ENCODE results near the gene CENPT. TPM values are rescaled to one million over a fixed set of nuclear protein-coding genes. Genes with fewer than 3 reads are reported as not detected.
"Not testable (repeated sequence)": the region's sequence is repeated elsewhere in the genome, so short reads cannot be mapped to it uniquely, and the experiment has no call there.

CENPT gene
- total RNA-seq, 1 experiment from 2014 or later, result 30.1 TPM

GRCh38 chr16:67846320-67847063 lies 1.0 kb downstream of the CENPT start, which contains the start of gene NUTF2:
Gene NUTF2, plus strand, starts transcription at chr16:67846933. Its CDS starts 18,198 bp downstream, at chr16:67865131.
- peak; percentile 96 for DNase-seq (ENCODE audit: low read depth)

GRCh38 chr16:67846063-67846319 lies 1.5 kb downstream of the CENPT start:
- DNase-seq (ENCODE audit: low read depth), result no peak

GRCh38 chr16:67845291-67846062 lies 2.0 kb downstream of the CENPT start:
- no peak for DNase-seq (ENCODE audit: low read depth)

GRCh38 chr16:67844497-67844896 lies 3.0 kb downstream of the CENPT start:
- DNase-seq (ENCODE audit: low read depth), result peak; percentile 30

- no peak for DNase-seq (ENCODE audit: low read depth)
Measured at GRCh38 chr16:67843343-67843765, 4.1 kb downstream of the CENPT start.

GRCh38 chr16:67842509-67843342 lies 4.8 kb downstream of the CENPT start:
- DNase-seq (ENCODE audit: low read depth), result peak; percentile 49

GRCh38 chr16:67841816-67842508 lies 5.5 kb downstream of the CENPT start, which contains the start of gene THAP11:
Gene THAP11, plus strand, starts transcription at chr16:67842320. Its CDS starts 235 bp downstream, at chr16:67842555.
- DNase-seq (ENCODE audit: low read depth), result peak; percentile 91

GRCh38 chr16:67841198-67841815 lies 6.2 kb downstream of the CENPT start:
- no peak for DNase-seq (ENCODE audit: low read depth)

- no peak for DNase-seq (ENCODE audit: low read depth)
Measured at GRCh38 chr16:67837811-67838210, 9.7 kb downstream of the CENPT start.

- DNase-seq (ENCODE audit: low read depth), result not testable (repeated sequence)
Measured at GRCh38 chr16:67837190-67837589, 10.3 kb downstream of the CENPT start.

GRCh38 chr16:67834242-67834614 lies 13.3 kb downstream of the CENPT start:
- DNase-seq (ENCODE audit: low read depth), result no peak

- peak; percentile 82 for DNase-seq (ENCODE audit: low read depth)
Measured at GRCh38 chr16:67833415-67834241, 13.9 kb downstream of the CENPT start.

GRCh38 chr16:67833030-67833414 lies 14.5 kb downstream of the CENPT start:
- DNase-seq (ENCODE audit: low read depth), result peak; percentile 64

- no peak for DNase-seq (ENCODE audit: low read depth)
Measured at GRCh38 chr16:67828651-67829050, 18.8 kb downstream of the CENPT start.

GRCh38 chr16:67825906-67826305 lies 21.6 kb downstream of the CENPT start:
- DNase-seq (ENCODE audit: low read depth), result no peak

GRCh38 chr16:67825119-67825518 lies 22.4 kb downstream of the CENPT start:
- DNase-seq (ENCODE audit: low read depth), result no peak

GRCh38 chr16:67822511-67822910 lies 25.0 kb downstream of the CENPT start:
- no peak for DNase-seq (ENCODE audit: low read depth)

- no peak for DNase-seq (ENCODE audit: low read depth)
Measured at GRCh38 chr16:67820608-67821259, 26.8 kb downstream of the CENPT start.

- no peak for DNase-seq (ENCODE audit: low read depth)
Measured at GRCh38 chr16:67814567-67814966, 32.9 kb downstream of the CENPT start.
